ENCODE data around the gene OIT3.

The OIT3 gene

DNA sequence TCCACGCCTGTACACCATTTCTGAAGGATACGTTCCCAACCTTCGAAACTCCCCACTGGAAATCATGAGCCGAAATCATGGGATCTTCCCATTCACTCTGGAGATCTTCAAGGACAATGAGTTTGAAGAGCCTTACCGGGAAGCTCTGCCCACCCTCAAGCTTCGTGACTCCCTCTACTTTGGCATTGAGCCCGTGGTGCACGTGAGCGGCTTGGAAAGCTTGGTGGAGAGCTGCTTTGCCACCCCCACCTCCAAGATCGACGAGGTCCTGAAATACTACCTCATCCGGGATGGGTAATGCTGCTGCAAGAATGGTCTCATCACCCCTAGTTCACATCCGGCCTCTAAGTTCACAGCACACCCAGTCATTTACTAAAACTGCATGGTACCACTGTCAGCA is 30.8 kb downstream of the OIT3 start:
- H3K4me3 ChIP-seq (ENCODE audit: low read depth, low read length): no peak overlapping the region
- in situ Hi-C loops (cut with HindIII; ENCODE audit: low sequenced_read_pairs): no loop called here
- TF ChIP-seq, protein P1, sequence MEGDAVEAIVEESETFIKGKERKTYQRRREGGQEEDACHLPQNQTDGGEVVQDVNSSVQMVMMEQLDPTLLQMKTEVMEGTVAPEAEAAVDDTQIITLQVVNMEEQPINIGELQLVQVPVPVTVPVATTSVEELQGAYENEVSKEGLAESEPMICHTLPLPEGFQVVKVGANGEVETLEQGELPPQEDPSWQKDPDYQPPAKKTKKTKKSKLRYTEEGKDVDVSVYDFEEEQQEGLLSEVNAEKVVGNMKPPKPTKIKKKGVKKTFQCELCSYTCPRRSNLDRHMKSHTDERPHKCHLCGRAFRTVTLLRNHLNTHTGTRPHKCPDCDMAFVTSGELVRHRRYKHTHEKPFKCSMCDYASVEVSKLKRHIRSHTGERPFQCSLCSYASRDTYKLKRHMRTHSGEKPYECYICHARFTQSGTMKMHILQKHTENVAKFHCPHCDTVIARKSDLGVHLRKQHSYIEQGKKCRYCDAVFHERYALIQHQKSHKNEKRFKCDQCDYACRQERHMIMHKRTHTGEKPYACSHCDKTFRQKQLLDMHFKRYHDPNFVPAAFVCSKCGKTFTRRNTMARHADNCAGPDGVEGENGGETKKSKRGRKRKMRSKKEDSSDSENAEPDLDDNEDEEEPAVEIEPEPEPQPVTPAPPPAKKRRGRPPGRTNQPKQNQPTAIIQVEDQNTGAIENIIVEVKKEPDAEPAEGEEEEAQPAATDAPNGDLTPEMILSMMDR (IDR thresholded peaks at IDR 0.05; ENCODE audit: low read depth, low read length, missing control alignments): no peak
- no peak for DNase-seq (ENCODE audit: low read depth)

DNA sequence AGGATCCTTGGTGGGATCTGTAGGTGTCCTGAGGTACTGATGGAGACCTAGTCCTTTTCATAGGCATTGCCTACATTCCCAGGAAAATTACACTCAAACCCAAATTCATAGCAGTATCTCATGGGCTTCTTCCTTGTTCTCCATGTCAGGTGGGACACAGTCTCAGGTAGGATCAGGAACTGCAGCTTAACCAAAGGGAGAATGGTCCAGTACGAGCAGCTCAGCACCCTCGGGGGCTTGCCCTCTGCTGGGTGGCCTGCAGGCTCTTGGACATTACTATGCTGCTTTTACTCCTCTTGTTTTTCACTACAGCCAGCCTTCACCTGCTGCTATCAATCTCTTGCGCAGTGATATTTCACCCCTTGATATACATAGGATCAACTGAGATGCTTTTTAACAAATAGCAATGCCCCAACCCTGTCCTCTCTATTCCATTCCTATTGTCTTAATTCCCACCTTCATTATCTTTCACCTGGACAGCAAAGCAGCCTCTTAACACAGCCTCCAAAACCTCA is 32.5 kb downstream of the OIT3 start:
- in situ Hi-C loops (cut with HindIII; ENCODE audit: low sequenced_read_pairs): no loop called here
- no peak for DNase-seq (ENCODE audit: low read depth)
- no peak overlapping the region for H3K4me3 ChIP-seq (ENCODE audit: low read depth, low read length)
- TF ChIP-seq, protein P1 (IDR thresholded peaks at IDR 0.05; ENCODE audit: low read depth, low read length, missing control alignments): no peak

DNA sequence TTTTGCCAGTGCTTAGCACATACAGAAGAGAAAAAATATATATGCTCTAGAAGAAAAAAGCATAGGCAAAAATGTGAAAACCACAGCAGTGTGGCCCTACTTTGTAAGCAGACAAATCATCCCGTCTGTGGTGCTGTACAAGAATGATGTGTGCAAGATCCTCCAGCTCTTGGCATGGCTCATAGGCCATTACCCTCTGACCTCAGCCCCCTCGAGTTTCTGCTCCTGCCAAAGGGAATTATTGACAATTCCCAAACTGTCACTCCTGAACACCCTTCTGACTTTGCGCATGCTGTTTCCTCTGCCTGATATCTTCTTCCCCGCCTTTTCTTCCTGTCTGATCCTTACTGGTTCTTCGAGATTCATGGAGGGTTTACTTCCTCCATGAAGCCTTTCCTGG is 33.9 kb downstream of the OIT3 start:
- in situ Hi-C loops (cut with HindIII; ENCODE audit: low sequenced_read_pairs): no loop called here
- TF ChIP-seq, protein P1 (IDR thresholded peaks at IDR 0.05; ENCODE audit: low read depth, low read length, missing control alignments): no peak
- no peak overlapping the region for H3K4me3 ChIP-seq (ENCODE audit: low read depth, low read length)
- no peak for DNase-seq (ENCODE audit: low read depth)

DNA sequence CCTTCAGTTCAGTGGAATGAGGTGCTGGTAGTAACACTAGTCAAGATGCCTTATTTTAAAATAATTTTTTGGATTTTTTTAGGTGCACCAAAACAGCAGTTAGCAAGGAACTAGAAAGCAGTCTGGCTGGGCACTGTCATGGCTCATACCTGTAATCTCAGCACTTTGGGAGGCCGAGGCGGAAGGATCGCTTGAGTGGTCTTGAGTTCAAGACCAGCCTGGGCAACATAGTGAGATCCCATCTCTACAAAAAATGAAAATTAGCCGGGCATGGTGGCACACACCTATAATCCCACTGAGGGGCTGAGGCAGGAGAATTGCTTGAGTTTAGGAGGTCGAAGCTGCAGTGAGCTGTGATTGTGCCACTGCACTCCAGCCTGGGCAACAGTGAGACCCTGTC is 35.3 kb downstream of the OIT3 start:
- TF ChIP-seq, protein P1 (IDR thresholded peaks at IDR 0.05; ENCODE audit: low read depth, low read length, missing control alignments): no peak
- in situ Hi-C loops (cut with HindIII; ENCODE audit: low sequenced_read_pairs): no loop called here
- DNase-seq (ENCODE audit: low read depth): no peak
- no peak overlapping the region for H3K4me3 ChIP-seq (ENCODE audit: low read depth, low read length)

DNA sequence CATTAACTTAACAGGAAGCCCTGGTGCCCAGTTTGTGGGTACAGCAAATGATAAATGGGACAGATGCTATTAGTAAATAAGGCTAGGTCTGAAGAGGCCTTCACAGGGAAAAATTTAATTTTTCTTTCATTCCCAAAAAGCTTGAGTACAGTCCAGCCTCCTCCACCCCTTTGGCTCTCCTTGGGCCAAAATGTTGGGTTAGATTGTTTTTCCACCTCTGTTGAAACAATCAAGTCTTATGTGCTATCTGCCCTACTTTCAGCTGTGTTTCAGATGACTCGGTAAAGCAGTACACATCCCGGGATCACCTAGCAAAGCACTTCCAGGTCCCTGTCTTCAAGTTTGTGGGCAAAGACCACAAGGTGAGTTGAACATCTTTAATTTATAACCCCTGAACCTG is 36.7 kb downstream of the OIT3 start:
- H3K4me3 ChIP-seq (ENCODE audit: low read depth, low read length): no peak overlapping the region
- TF ChIP-seq, protein P1 (IDR thresholded peaks at IDR 0.05; ENCODE audit: low read depth, low read length, missing control alignments): no peak
- no peak for DNase-seq (ENCODE audit: low read depth)
- in situ Hi-C loops (cut with HindIII; ENCODE audit: low sequenced_read_pairs): no loop called here

DNA sequence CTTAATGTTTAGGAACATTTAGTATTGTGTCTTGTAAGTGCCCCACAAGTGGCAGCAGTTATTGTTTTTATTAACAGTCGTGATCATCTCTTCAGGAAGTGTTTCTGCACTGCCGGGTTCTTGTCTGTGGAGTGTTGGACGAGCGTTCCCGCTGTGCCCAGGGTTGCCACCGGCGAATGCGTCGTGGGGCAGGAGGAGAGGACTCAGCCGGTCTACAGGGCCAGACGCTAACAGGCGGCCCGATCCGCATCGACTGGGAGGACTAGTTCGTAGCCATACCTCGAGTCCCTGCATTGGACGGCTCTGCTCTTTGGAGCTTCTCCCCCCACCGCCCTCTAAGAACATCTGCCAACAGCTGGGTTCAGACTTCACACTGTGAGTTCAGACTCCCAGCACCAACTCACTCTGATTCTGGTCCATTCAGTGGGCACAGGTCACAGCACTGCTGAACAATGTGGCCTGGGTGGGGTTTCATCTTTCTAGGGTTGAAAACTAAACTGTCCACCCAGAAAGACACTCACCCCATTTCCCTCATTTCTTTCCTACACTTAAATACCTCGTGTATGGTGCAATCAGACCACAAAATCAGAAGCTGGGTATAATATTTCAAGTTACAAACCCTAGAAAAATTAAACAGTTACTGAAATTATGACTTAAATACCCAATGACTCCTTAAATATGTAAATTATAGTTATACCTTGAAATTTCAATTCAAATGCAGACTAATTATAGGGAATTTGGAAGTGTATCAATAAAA is 38.9 kb downstream of the OIT3 start:
- no peak for DNase-seq (ENCODE audit: low read depth)
- no peak overlapping the region for H3K4me3 ChIP-seq (ENCODE audit: low read depth, low read length)
- in situ Hi-C loops (cut with HindIII; ENCODE audit: low sequenced_read_pairs): no loop called here

More for the DNA sequence above, 38.9 kb downstream of the OIT3 start:
- TF ChIP-seq, protein P1 (IDR thresholded peaks at IDR 0.05; ENCODE audit: low read depth, low read length, missing control alignments): no peak

Measured in astrocyte of the cerebellum (primary cell).